LNCAP (cell line): Measurements from ENCODE around the gene KLF7.

ENCODE experiments used
- TF ChIP-seq, protein P1 (sequence below): fragments of 450-650 bp; IDR thresholded peaks from 2 replicates; pipeline ENCODE4 v1.5.1; 2017; ENCODE audit warnings: mild to moderate bottlenecking

The KLF7 gene

DNA sequence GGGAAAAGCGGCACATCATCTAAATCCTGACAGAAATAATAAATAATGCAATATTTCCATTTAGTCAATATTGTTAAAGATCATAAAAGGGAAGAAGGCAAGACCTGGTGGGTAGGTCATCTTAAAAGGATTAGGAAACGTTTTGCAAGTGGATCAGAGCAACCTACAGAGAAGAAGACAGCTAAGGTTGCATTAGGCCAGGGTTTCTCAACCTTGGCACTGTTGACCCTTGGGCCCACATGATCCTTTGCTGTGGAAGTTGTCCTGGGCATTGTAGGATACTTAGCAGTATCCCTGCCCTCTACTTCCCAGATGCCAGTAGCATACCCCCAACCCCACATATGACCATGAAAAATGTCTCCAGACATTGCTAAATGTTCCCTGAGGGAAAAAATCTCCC, 55.0 kb downstream of the KLF7 start:
- TF ChIP-seq, protein P1, sequence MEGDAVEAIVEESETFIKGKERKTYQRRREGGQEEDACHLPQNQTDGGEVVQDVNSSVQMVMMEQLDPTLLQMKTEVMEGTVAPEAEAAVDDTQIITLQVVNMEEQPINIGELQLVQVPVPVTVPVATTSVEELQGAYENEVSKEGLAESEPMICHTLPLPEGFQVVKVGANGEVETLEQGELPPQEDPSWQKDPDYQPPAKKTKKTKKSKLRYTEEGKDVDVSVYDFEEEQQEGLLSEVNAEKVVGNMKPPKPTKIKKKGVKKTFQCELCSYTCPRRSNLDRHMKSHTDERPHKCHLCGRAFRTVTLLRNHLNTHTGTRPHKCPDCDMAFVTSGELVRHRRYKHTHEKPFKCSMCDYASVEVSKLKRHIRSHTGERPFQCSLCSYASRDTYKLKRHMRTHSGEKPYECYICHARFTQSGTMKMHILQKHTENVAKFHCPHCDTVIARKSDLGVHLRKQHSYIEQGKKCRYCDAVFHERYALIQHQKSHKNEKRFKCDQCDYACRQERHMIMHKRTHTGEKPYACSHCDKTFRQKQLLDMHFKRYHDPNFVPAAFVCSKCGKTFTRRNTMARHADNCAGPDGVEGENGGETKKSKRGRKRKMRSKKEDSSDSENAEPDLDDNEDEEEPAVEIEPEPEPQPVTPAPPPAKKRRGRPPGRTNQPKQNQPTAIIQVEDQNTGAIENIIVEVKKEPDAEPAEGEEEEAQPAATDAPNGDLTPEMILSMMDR = no peak

DNA sequence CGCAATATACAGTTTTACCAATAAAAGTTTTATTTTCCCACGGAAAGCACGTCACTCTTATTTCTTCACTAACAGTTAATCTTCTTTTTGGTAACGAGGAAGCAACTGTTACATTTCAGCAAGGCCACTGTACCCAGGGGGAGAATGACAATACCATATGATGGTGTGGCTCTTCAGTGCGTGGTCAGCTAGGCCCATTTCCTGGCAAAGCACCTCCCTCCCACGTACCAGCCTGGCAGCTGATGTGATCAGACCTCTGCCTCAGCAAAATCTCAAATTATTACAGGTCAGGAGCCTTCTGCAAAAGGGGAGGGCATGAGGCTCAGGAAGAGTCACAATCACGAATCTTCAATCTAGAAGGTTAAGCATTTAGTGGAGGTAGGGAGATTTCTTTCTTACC, 55.4 kb downstream of the KLF7 start:
- TF ChIP-seq, protein P1 = no peak

DNA sequence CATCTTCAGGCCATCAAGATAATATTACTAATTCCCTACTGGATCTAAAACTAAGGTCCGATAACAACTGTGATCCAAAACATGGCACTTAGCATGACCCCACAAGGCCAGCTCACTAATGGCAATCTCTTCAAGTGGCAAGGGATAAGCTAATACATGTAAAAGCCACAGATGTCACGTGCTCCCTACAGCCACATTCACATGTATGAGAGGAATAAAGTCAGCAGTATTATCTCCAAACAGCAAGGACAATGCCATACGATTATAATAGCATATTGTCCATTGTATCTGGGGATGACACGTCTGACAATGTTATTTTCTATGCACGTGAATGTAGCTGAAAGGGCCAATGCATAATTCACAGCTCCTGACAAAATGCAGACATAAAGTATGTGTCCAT, 56.0 kb downstream of the KLF7 start:
- TF ChIP-seq, protein P1 = no peak

DNA sequence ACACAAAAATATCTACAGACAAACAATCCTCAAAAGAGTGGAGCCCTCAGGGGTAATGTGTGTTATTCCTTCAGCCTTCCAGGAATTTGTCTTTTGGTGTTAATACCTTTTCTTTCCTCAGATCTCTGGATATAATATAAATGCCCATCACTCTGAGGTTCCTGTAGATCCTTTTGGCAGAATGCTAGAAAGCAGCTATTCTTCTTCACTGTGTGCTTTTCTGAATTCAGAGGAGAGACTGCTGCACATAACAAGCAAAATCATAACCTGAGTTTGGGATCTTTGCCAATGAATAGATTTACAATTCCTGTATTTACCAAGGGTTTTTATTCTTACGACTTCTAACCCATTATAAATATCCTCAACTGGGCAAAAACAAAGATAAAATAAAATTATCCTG, 57.3 kb downstream of the KLF7 start:
- TF ChIP-seq, protein P1 = no peak

DNA sequence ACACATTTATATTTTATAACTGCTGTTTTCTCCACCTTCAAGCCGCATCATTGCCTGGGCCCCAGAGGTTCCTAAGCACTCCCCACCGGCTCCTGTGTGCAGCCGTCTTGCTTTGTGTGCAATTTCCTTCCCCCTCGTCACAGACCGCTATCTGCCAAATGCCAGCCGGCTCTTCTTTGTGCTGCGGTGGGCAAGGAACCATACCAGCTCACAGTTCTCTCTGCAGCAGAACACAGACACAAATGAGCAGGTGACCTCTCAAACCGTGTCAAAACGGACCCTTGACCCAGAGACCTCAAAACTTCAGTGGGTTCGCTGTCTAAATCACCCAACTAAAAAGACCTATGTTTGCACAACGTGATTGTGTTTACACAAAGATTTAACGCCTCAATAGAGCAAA, 58.2 kb downstream of the KLF7 start:
- TF ChIP-seq, protein P1 = no peak

DNA sequence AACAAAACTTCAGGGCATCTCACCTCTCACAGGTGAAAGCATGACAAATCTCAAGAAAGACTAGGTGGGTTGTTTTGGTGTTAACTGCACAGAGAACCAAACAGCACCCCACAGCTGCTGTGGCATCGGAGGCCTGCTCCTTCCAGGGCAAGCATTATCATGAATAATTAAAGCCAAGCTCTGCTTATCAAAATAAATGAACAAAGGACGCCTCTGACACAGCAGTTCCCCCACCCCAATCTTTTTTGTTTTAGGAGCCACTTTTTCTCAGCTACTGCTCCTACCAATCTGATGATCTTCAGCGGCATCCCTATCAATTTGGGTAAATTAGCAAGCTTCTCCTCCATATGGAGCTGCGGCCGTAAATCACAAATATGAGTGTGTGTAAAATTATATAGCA, 58.6 kb downstream of the KLF7 start:
- TF ChIP-seq, protein P1 = no peak

DNA sequence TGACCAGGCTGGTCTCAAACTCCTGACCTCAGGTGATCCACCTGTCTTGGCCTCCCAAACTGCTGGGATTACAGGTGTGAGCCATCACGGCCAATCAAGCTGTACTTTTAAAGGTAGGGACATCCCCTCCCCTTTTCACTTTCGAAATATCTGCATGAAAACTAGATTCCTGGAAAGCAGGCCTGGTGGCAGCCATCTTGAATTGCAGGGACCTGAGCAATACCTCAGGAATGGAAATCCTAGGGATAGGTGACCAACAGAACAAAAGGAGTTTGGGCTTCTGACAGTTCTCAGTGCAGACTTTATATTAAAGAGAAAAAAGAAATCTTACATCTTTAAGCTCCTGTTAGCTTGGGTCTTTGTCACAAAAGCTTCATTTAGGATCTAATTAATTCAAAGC, 62.6 kb downstream of the KLF7 start:
- TF ChIP-seq, protein P1 = no peak

DNA sequence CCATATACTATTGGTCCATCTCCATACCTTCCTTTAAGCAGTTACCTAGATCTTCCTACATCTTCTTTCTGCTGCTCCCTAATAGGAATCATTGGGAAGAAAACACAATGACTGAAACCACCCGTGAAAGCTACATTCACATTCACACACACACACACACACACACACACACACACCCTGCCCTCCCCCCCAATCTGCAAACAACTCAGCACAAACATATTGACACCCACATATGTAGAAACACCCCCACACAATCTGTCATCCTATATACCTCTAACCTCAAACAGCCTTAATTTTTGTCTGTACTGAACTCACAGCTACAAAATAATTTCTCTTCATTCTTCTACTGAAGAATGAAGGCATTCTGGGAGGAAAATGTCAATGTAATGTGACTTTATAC, 63.8 kb downstream of the KLF7 start:
- TF ChIP-seq, protein P1 = no peak
